ENCODE measurements around the gene NEIL1. TPM values are rescaled to one million over a fixed set of nuclear protein-coding genes. Genes with fewer than 3 reads are reported as not detected.
A peak's percentile ranks its signal among the peaks of the same experiment; 100 is the strongest.

The NEIL1 gene
- total and polyA plus RNA-seq, 2 donors (not counting 3 experiments of a cell fraction or from before 2014, with no cell fraction given), result 29.5 TPM

DNA sequence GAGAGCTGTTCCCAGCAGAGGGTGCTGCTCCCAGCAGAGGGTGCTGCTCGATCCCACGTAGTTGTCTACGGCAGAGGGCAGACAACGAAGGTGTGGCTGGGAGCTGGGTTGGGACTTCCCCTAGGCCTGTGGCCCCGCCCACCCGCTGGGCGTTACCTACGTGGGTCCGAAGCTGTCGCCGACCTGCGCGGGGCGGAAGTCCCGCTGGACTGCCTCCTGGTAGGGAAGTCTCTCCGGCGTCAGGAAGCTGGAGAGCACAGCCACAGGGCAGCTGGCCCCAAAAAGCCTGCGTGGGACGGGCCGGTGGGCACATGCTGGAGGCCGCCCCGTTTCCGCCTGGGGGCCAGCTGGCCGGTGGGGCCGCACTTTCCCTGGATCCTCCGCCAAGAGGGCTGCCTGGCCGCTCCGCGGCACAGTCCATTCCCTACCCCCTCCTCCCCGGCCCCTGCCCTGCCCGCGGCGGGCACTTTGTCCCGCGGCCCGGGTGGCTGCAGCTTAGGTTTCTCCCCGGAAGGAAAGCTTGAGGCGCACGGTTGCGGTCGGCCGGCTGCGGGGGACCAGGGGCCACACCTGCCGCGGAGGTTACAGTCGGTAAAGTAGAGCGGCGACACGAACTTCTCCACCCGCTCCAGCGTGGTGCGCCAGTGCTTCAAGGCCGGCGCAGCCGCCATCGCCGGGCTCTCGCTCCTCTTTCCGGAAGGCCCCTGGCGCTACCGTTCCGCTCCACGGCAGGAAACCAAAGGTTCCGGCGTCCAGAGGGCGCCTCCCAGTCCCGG is 21.3 kb downstream of the NEIL1 start, which contains the start of gene MAN2C1:
Gene MAN2C1, minus strand, starts transcription at position 695 of the 776 bp plus-strand sequence. Its CDS starts 24 bp downstream, at position 671.
- no peaks in the 10 kb centered on the region for H3K27me3 ChIP-seq (ENCODE audit: control insufficient read depth in 2 of 2, insufficient read depth in 2 of 2, low read length in 2 of 2)
- no TSS peak for BruUV-seq (replicated peaks)
- H2AFZ ChIP-seq (ENCODE audit: low read depth, low read length), result peak within 1 kb of the TSS; percentile 19
- peak within 1 kb of the TSS; percentile 63 for H3K4me2 ChIP-seq (ENCODE audit: insufficient read depth, low read length)
- ChIA-PET POLR2A (interaction anchor here (1.1 to 1.4 kb wide), 3 partner anchors 84 to 272 kb away, joined by 3 to 8 read pairs (median 4); partner anchors contain the start of genes IMP3 and SIN3A), CTCF (interaction anchor here (0.6 to 2.8 kb wide), 34 partner anchors 8 to 597 kb away, joined by 3 to 21 read pairs (median 6); partner anchors contain the start of genes IMP3, PPCDC, PTPN9 and SIN3A)
- dilution Hi-C loops (cut with MboI; ENCODE audit: extremely low pct_ligation_motif_present, low sequenced_read_pairs), result no loop called here
- H3K9me3 ChIP-seq (replicated peaks; ENCODE audit: control insufficient read depth, insufficient read depth, low read length), result no peaks in the 10 kb centered on the region
- DNase-seq (ENCODE audit: low read depth, low spot score) (peak; percentile 93), FAIRE-seq (peak; percentile 98)
- intact Hi-C loops (cut with micrococcal nuclease), result loop anchor here (1.0 to 10.0 kb wide), 6 partner anchors 86 to 437 kb away; partner anchors contain the start of genes IMP3 and SNUPN
- H3K79me2 ChIP-seq (ENCODE audit: control insufficient read depth, insufficient read depth, low read length), result peaks cover 9% of the 10 kb centered on the region
- H3K4me3 ChIP-seq (replicated peaks in 1 of 3; ENCODE audit: insufficient read depth in 1 of 3, low read depth in 1 of 3, low read length in 3 of 3), result peak within 1 kb of the TSS; percentile 50 to 83 (median 51)
- TF ChIP-seq POLR2A (IDR thresholded peaks at IDR 0.05; ENCODE audit: low read depth, low read length) (peak; percentile 93), MYC (IDR thresholded peaks at IDR 0.05; ENCODE audit: low read depth, low read length) (no peak), GATA2 (IDR thresholded peaks at IDR 0.05; ENCODE audit: insufficient read depth, insufficient read length, low read depth, low read length) (no peak), POLR2AphosphoS5 (IDR thresholded peaks at IDR 0.05; ENCODE audit: insufficient read depth, low read depth, low read length) (peak; percentile 87), JUN (IDR thresholded peaks at IDR 0.05; ENCODE audit: borderline replicate concordance, insufficient read depth, insufficient read length, low read depth) (no peak), EZH2 (IDR thresholded peaks at IDR 0.05; ENCODE audit: borderline replicate concordance, low read depth, low read length, severe bottlenecking) (no peak), FOS (IDR thresholded peaks at IDR 0.05; ENCODE audit: borderline replicate concordance, insufficient read depth, low read length) (no peak)
- TF ChIP-seq, protein P1, sequence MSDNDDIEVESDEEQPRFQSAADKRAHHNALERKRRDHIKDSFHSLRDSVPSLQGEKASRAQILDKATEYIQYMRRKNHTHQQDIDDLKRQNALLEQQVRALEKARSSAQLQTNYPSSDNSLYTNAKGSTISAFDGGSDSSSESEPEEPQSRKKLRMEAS (IDR thresholded peaks at IDR 0.05; ENCODE audit: insufficient read depth, insufficient read length), result no peak
- TF ChIP-seq, protein P2, sequence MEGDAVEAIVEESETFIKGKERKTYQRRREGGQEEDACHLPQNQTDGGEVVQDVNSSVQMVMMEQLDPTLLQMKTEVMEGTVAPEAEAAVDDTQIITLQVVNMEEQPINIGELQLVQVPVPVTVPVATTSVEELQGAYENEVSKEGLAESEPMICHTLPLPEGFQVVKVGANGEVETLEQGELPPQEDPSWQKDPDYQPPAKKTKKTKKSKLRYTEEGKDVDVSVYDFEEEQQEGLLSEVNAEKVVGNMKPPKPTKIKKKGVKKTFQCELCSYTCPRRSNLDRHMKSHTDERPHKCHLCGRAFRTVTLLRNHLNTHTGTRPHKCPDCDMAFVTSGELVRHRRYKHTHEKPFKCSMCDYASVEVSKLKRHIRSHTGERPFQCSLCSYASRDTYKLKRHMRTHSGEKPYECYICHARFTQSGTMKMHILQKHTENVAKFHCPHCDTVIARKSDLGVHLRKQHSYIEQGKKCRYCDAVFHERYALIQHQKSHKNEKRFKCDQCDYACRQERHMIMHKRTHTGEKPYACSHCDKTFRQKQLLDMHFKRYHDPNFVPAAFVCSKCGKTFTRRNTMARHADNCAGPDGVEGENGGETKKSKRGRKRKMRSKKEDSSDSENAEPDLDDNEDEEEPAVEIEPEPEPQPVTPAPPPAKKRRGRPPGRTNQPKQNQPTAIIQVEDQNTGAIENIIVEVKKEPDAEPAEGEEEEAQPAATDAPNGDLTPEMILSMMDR (IDR thresholded peaks at IDR 0.05; ENCODE audit: extremely low read depth in 1 of 2, insufficient read depth in 1 of 2, low read depth in 1 of 2, low read length in 2 of 2), result peak; percentile 63 to 76
- H3K9me1 ChIP-seq (replicated peaks; ENCODE audit: control insufficient read depth, extremely low read depth, insufficient read depth, low read length), result no peaks in the 10 kb centered on the region
- peaks cover 15% of the 10 kb centered on the region for H3K4me1 ChIP-seq (ENCODE audit: control insufficient read depth, extremely low read depth, insufficient read depth, low read length)
- no peaks in the 10 kb centered on the region for H4K20me1 ChIP-seq (replicated peaks; ENCODE audit: control insufficient read depth, extremely low read depth, insufficient read depth, low read length)
- H3K36me3 ChIP-seq (ENCODE audit: control insufficient read depth in 2 of 2, extremely low read depth in 1 of 2, insufficient read depth in 2 of 2, low read length in 2 of 2), result peaks cover 6 to 31% of the 10 kb centered on the region in 2 experiments
- peak within 1 kb of the TSS; percentile 79 for H3K27ac ChIP-seq (ENCODE audit: insufficient read depth, low read depth, low read length)
- peak within 1 kb of the TSS; percentile 92 for H3K9ac ChIP-seq (replicated peaks; ENCODE audit: extremely low read depth, insufficient read depth, low read length)

Data from endothelial cell of umbilical vein (primary cell).